CD8-positive, alpha-beta memory T cell (primary cell): ENCODE data around the gene RCSD1. TPM values are rescaled to one million over a fixed set of nuclear protein-coding genes. Genes with fewer than 3 reads are reported as not detected.
A peak's percentile ranks its signal among the peaks of the same experiment; 100 is the strongest.

Source experiments
- CTCF ChIA-PET: fragments of 350-600 bp; sonication (Branson Sonifier 250); formaldehyde crosslinking; loops from one replicate; lab custom pipeline; 2021; ENCODE audit warnings: antibody characterized with exemption; lab: Charles Lee
- POLR2A ChIA-PET: fragments of 350-600 bp; sonication (Branson Sonifier 250); formaldehyde crosslinking; loops from one replicate; lab custom pipeline; 2021; ENCODE audit warnings: antibody characterized with exemption; lab: Charles Lee
- DNase-seq, 5 donors: peaks; one replicate each; pipeline versions ENCODE4 v3.0.0 to v3.0.0-alpha.2; 2020 to 2022; ENCODE audit warnings: mixed read lengths in 1 of 5
- H3K27ac ChIP-seq: one replicate; pipeline ENCODE4 v1.7.0; 2013; ENCODE audit warnings: low read depth, mild to moderate bottlenecking, low read length, moderate library complexity
- H3K27me3 ChIP-seq: 2 replicates; pipeline ENCODE4 v1.7.0; 2013; ENCODE audit warnings: low read length, mild to moderate bottlenecking; ENCODE audit not compliant: insufficient read depth, poor library complexity, severe bottlenecking
- H3K36me3 ChIP-seq: 2 replicates; pipeline ENCODE4 v1.7.0; 2013; ENCODE audit warnings: mild to moderate bottlenecking, low read length, moderate library complexity; ENCODE audit not compliant: insufficient read depth
- H3K4me1 ChIP-seq: 2 replicates; pipeline ENCODE4 v1.7.0; 2013; ENCODE audit warnings: mild to moderate bottlenecking, low read length, moderate library complexity; ENCODE audit not compliant: insufficient read depth
- H3K4me3 ChIP-seq: 2 replicates; pipeline ENCODE4 v1.7.0; 2013; ENCODE audit warnings: mild to moderate bottlenecking, low read length
- H3K9me3 ChIP-seq: 2 replicates; pipeline ENCODE4 v1.7.0; 2013; ENCODE audit warnings: mild to moderate bottlenecking, low read length
- H3K27ac Mint-ChIP-seq, 8 donors: one replicate each; pipeline ENCODE4 v1.8.0; 2020 to 2021; ENCODE audit warnings: mixed read lengths in 8 of 8, mild to moderate bottlenecking in 6 of 8, inconsistent platforms in 3 of 8, moderate library complexity in 3 of 8
- H3K27me3 Mint-ChIP-seq, 2 donors: one replicate each; pipeline ENCODE4 v1.8.0; 2020 to 2021; ENCODE audit warnings: mixed read lengths in 2 of 2, mild to moderate bottlenecking in 1 of 2, moderate library complexity in 1 of 2
- H3K36me3 Mint-ChIP-seq, 3 donors: one replicate each; pipeline ENCODE4 v1.8.0; 2020 to 2021; ENCODE audit warnings: mixed read lengths in 3 of 3, inconsistent platforms in 1 of 3, mild to moderate bottlenecking in 1 of 3
- H3K4me1 Mint-ChIP-seq, 3 donors: one replicate each; pipeline ENCODE4 v1.8.0; 2020 to 2021; ENCODE audit warnings: mixed read lengths in 3 of 3, inconsistent platforms in 1 of 3, mild to moderate bottlenecking in 1 of 3
- H3K4me3 Mint-ChIP-seq, 7 donors: one replicate each; pipeline ENCODE4 v1.8.0; 2020 to 2021; ENCODE audit warnings: mixed read lengths in 7 of 7, mild to moderate bottlenecking in 6 of 7, moderate library complexity in 4 of 7, inconsistent platforms in 2 of 7
- H3K9me3 Mint-ChIP-seq, 5 donors: one replicate each; pipeline ENCODE4 v1.8.0; 2020 to 2022; ENCODE audit warnings: mixed read lengths in 5 of 5, mild to moderate bottlenecking in 3 of 5, moderate library complexity in 2 of 5, inconsistent platforms in 1 of 5
- polyA plus RNA-seq: library from polyadenylated mRNA; unstranded; fragments of 300-500 nt; fragmentation: Illumina TruSeq; gene quantifications from one replicate; pipeline ENCODE4 v1.2.3, GENCODE V29; 2021
- total RNA-seq, 2 experiments: library from RNA; stranded (reverse); gene quantifications; one replicate each; pipeline ENCODE4 v1.2.3, GENCODE V29; 2021

RCSD1 gene
- total and polyA plus RNA-seq, 3 experiments from 2014 or later: 45.9 to 171 (median 47.9) TPM

GRCh38 chr1:167714098-167714438 is 84.0 kb downstream of the RCSD1 start:
- no peaks in the 10 kb centered on the region for H3K9me3 ChIP-seq
- H3K4me1 ChIP-seq: peaks cover 16% of the 10 kb centered on the region
- no peaks in the 10 kb centered on the region for H3K27me3 ChIP-seq
- Mint-ChIP-seq H3K9me3 (peaks cover 0 to 7% (median 3%) of the 10 kb centered on the region in 5 donors), H3K27me3 (peaks cover 0 to 14% of the 10 kb centered on the region in 2 donors), H3K36me3 (peaks cover 0 to 13% (median 0%) of the 10 kb centered on the region in 3 donors), H3K27ac (peak overlapping the region in 7 of 8 donors; percentile 31 to 90 (median 85)), H3K4me1 (peaks cover 20 to 42% (median 28%) of the 10 kb centered on the region in 3 donors), H3K4me3 (peak overlapping the region; percentile 83 to 96 (median 89))
- peak overlapping the region; percentile 93 for H3K4me3 ChIP-seq
- H3K27ac ChIP-seq: peak overlapping the region; percentile 71
- peak in 1 of 5 donors; percentile 74 for DNase-seq
- CTCF ChIA-PET: interaction anchor here (0.7 to 2.3 kb wide), 6 partner anchors 10 to 114 kb away, joined by 3 to 10 read pairs (median 3); no protein-coding TSS in a partner anchor
- POLR2A ChIA-PET: interaction anchor here (0.6 to 2.3 kb wide), 4 partner anchors 10 to 494 kb away, joined by 3 to 10 read pairs (median 6); partner anchors contain the start of genes DCAF6 and MPC2
- H3K36me3 ChIP-seq: no peaks in the 10 kb centered on the region

GRCh38 chr1:167714439-167715156 is 84.6 kb downstream of the RCSD1 start:
- H3K27ac Mint-ChIP-seq: peak overlapping the region; percentile 37 to 98 (median 90)
- H3K4me3 ChIP-seq: peak overlapping the region; percentile 93

GRCh38 chr1:167715157-167715999 is 85.3 kb downstream of the RCSD1 start:
- H3K27ac Mint-ChIP-seq: peak overlapping the region; percentile 59 to 98 (median 92)
- H3K27ac ChIP-seq: peak overlapping the region; percentile 71
- H3K27me3 ChIP-seq: no peaks in the 10 kb centered on the region
- ChIA-PET CTCF (interaction anchor here (0.8 to 2.9 kb wide), 14 partner anchors 9 to 367 kb away, joined by 3 to 19 read pairs (median 3); partner anchors contain the start of genes CREG1 and RCSD1), POLR2A (interaction anchor here (0.5 to 2.3 kb wide), 7 partner anchors 11 to 496 kb away, joined by 3 to 10 read pairs (median 4); partner anchors contain the start of genes DCAF6 and MPC2)
- peaks cover 0 to 14% of the 10 kb centered on the region in 2 donors for H3K27me3 Mint-ChIP-seq
- H3K4me3 ChIP-seq: peak overlapping the region; percentile 93
- DNase-seq: peak; percentile 67 to 90 (median 84)
- H3K36me3 Mint-ChIP-seq: peaks cover 0 to 13% (median 0%) of the 10 kb centered on the region in 3 donors
- H3K36me3 ChIP-seq: no peaks in the 10 kb centered on the region
- peaks cover 20 to 49% (median 29%) of the 10 kb centered on the region in 3 donors for H3K4me1 Mint-ChIP-seq
- H3K4me3 Mint-ChIP-seq: peak overlapping the region; percentile 83 to 96 (median 89)
- H3K9me3 ChIP-seq: no peaks in the 10 kb centered on the region
- H3K4me1 ChIP-seq: peaks cover 25% of the 10 kb centered on the region
- peaks cover 0 to 7% (median 3%) of the 10 kb centered on the region in 5 donors for H3K9me3 Mint-ChIP-seq

More at GRCh38 chr1:167714439-167715156, 84.6 kb downstream of the RCSD1 start:
- peaks cover 0 to 7% (median 3%) of the 10 kb centered on the region in 5 donors for H3K9me3 Mint-ChIP-seq
- Histone ChIP-seq H3K36me3 (no peaks in the 10 kb centered on the region), H3K9me3 (no peaks in the 10 kb centered on the region), H3K27me3 (no peaks in the 10 kb centered on the region), H3K27ac (peak overlapping the region; percentile 71), H3K4me1 (peaks cover 22% of the 10 kb centered on the region)
- peaks cover 0 to 14% of the 10 kb centered on the region in 2 donors for H3K27me3 Mint-ChIP-seq
- ChIA-PET CTCF (interaction anchor here (0.8 to 2.9 kb wide), 16 partner anchors 10 to 161 kb away, joined by 3 to 19 read pairs (median 3); partner anchors contain the start of genes CREG1 and RCSD1), POLR2A (interaction anchor here (0.6 to 2.3 kb wide), 5 partner anchors 11 to 495 kb away, joined by 3 to 10 read pairs (median 4); partner anchors contain the start of genes DCAF6 and MPC2)
- peak; percentile 72 to 91 (median 83) for DNase-seq
- peaks cover 20 to 45% (median 29%) of the 10 kb centered on the region in 3 donors for H3K4me1 Mint-ChIP-seq
- peak overlapping the region; percentile 83 to 96 (median 89) for H3K4me3 Mint-ChIP-seq
- peaks cover 0 to 13% (median 0%) of the 10 kb centered on the region in 3 donors for H3K36me3 Mint-ChIP-seq

- peaks cover 21 to 50% (median 35%) of the 10 kb centered on the region in 3 donors for H3K4me1 Mint-ChIP-seq
- H3K27ac ChIP-seq: peak overlapping the region; percentile 71
- DNase-seq: no peak
- ChIA-PET CTCF (interaction anchor here (0.8 to 2.9 kb wide), 12 partner anchors 8 to 366 kb away, joined by 3 to 19 read pairs (median 4); partner anchors contain the start of genes CREG1 and RCSD1), POLR2A (interaction anchor here (0.5 to 1.9 kb wide), 4 partner anchors 33 to 221 kb away, joined by 3 to 9 read pairs (median 6); partner anchors contain the start of genes DCAF6 and MPC2)
- peaks cover 0 to 7% (median 3%) of the 10 kb centered on the region in 5 donors for H3K9me3 Mint-ChIP-seq
- no peaks in the 10 kb centered on the region for H3K9me3 ChIP-seq
- peaks cover 26% of the 10 kb centered on the region for H3K4me1 ChIP-seq
- peak overlapping the region; percentile 93 for H3K4me3 ChIP-seq
- peak overlapping the region in 7 of 8 donors; percentile 84 to 98 (median 92) for H3K27ac Mint-ChIP-seq
- H3K4me3 Mint-ChIP-seq: peak overlapping the region; percentile 83 to 96 (median 89)
- no peaks in the 10 kb centered on the region for H3K36me3 ChIP-seq
- peaks cover 0 to 14% of the 10 kb centered on the region in 2 donors for H3K27me3 Mint-ChIP-seq
- H3K36me3 Mint-ChIP-seq: peaks cover 0 to 13% (median 0%) of the 10 kb centered on the region in 3 donors
- no peaks in the 10 kb centered on the region for H3K27me3 ChIP-seq
These were observed 85.9 kb downstream of the RCSD1 start for GRCh38 chr1:167716000-167716271.

GRCh38 chr1:167717351-167717750 is 87.3 kb downstream of the RCSD1 start:
- CTCF ChIA-PET: interaction anchor here (1.0 kb wide), 1 partner anchor 219 kb away, joined by 3 read pairs; the partner anchor contains the start of gene DCAF6
- Mint-ChIP-seq H3K27ac (peak overlapping the region in 5 of 8 donors; percentile 43 to 90 (median 54)), H3K9me3 (peaks cover 0 to 7% (median 3%) of the 10 kb centered on the region in 5 donors)

GRCh38 chr1:167718914-167719691 is 89.1 kb downstream of the RCSD1 start:
- H3K27me3 ChIP-seq: no peaks in the 10 kb centered on the region
- peaks cover 32% of the 10 kb centered on the region for H3K4me1 ChIP-seq
- Mint-ChIP-seq H3K27me3 (peaks cover 0 to 14% of the 10 kb centered on the region in 2 donors), H3K27ac (peak overlapping the region in 4 of 8 donors; percentile 18 to 83 (median 22)), H3K4me1 (peaks cover 30 to 57% (median 46%) of the 10 kb centered on the region in 3 donors), H3K9me3 (peaks cover 0 to 7% (median 3%) of the 10 kb centered on the region in 5 donors), H3K4me3 (peak overlapping the region in 3 of 7 donors; percentile 4 to 93 (median 10)), H3K36me3 (peaks cover 0 to 14% (median 0%) of the 10 kb centered on the region in 3 donors)
- ChIA-PET CTCF (no interaction called here), POLR2A (no interaction called here)
- no peaks in the 10 kb centered on the region for H3K9me3 ChIP-seq
- DNase-seq: no peak
- no peak overlapping the region for H3K27ac ChIP-seq
- no peak overlapping the region for H3K4me3 ChIP-seq
- no peaks in the 10 kb centered on the region for H3K36me3 ChIP-seq

More at GRCh38 chr1:167717351-167717750, 87.3 kb downstream of the RCSD1 start:
- Histone ChIP-seq H3K27me3 (no peaks in the 10 kb centered on the region), H3K4me1 (peaks cover 33% of the 10 kb centered on the region), H3K36me3 (no peaks in the 10 kb centered on the region), H3K27ac (no peak overlapping the region), H3K9me3 (no peaks in the 10 kb centered on the region), H3K4me3 (no peak overlapping the region)
- H3K4me1 Mint-ChIP-seq: peaks cover 29 to 60% (median 45%) of the 10 kb centered on the region in 3 donors
- POLR2A ChIA-PET: no interaction called here
- peaks cover 0 to 14% of the 10 kb centered on the region in 2 donors for H3K27me3 Mint-ChIP-seq
- peaks cover 0 to 16% (median 0%) of the 10 kb centered on the region in 3 donors for H3K36me3 Mint-ChIP-seq
- peak overlapping the region; percentile 58 to 96 (median 87) for H3K4me3 Mint-ChIP-seq
- no peak for DNase-seq
